Endodermal cell (in vitro differentiated cells): ENCODE data around the gene NUF2. TPM values are rescaled to one million over a fixed set of nuclear protein-coding genes. Genes with fewer than 3 reads are reported as not detected.

ENCODE experiments used
- DNase-seq: peaks from one replicate; pipeline ENCODE4 v3.0.0-alpha.2; 2017
- H3K27ac ChIP-seq: 2 replicates; pipeline ENCODE4 v1.5.1; 2013; ENCODE audit warnings: mild to moderate bottlenecking, low read depth, low read length, moderate library complexity
- H3K27me3 ChIP-seq: 2 replicates; pipeline ENCODE4 v1.6.1; 2013; ENCODE audit warnings: mild to moderate bottlenecking, low read length, moderate library complexity; ENCODE audit not compliant: insufficient read depth, control insufficient read depth, poor library complexity, severe bottlenecking
- H3K36me3 ChIP-seq: 2 replicates; pipeline ENCODE4 v1.7.0; 2013; ENCODE audit warnings: mild to moderate bottlenecking, low read length, moderate library complexity; ENCODE audit not compliant: control insufficient read depth, insufficient read depth
- H3K4me1 ChIP-seq: one replicate; pipeline ENCODE4 v1.7.0; 2013; ENCODE audit warnings: low read length; ENCODE audit not compliant: control insufficient read depth, insufficient read depth
- H3K4me3 ChIP-seq: 2 replicates; pipeline ENCODE4 v1.5.1; 2013; ENCODE audit warnings: mild to moderate bottlenecking, low read length, moderate library complexity
- H3K9ac ChIP-seq: 2 replicates; pipeline ENCODE4 v1.6.1; 2013; ENCODE audit warnings: mild to moderate bottlenecking, low read length, moderate library complexity; ENCODE audit not compliant: poor library complexity, severe bottlenecking; ENCODE audit errors: extremely low read depth
- H3K9me3 ChIP-seq: 2 replicates; pipeline ENCODE4 v1.6.1; 2013; ENCODE audit warnings: mild to moderate bottlenecking, low read length, moderate library complexity; ENCODE audit not compliant: control insufficient read depth
- H3K27ac Mint-ChIP-seq: 2 replicates; pipeline ENCODE4 v1.8.0; 2020; ENCODE audit warnings: mixed read lengths
- H3K27me3 Mint-ChIP-seq: 2 replicates; pipeline ENCODE4 v1.8.0; 2021; ENCODE audit warnings: mild to moderate bottlenecking, mixed read lengths; ENCODE audit not compliant: insufficient read depth
- H3K36me3 Mint-ChIP-seq: 2 replicates; pipeline ENCODE4 v1.8.0; 2020; ENCODE audit warnings: low read depth, mixed read lengths
- H3K4me1 Mint-ChIP-seq: 2 replicates; pipeline ENCODE4 v1.8.0; 2020; ENCODE audit warnings: mixed read lengths
- H3K4me3 Mint-ChIP-seq: 2 replicates; pipeline ENCODE4 v1.8.0; 2020; ENCODE audit warnings: mild to moderate bottlenecking, moderate library complexity, mixed read lengths
- H3K9me3 Mint-ChIP-seq: 2 replicates; pipeline ENCODE4 v1.8.0; 2020; ENCODE audit warnings: mild to moderate bottlenecking, mixed read lengths
- CTCF ChIP-seq: fragments of 200-600 bp; sonication (generic); conservative IDR thresholded peaks from 2 replicates; pipeline ENCODE4 v1.5.0; 2021; ENCODE audit warnings: antibody characterized with exemption, mild to moderate bottlenecking
- WGBS, 2 experiments: methylation state at CpG; one replicate each; pipeline versions ENCODE4 v1.1.5 to v1.1.7; 2013; ENCODE audit warnings: missing lambda C conversion rate in 2 of 2, mixed read lengths in 1 of 2; ENCODE audit not compliant: insufficient coverage in 1 of 2, insufficient read length in 1 of 2; 5-methylcytosine and 5-hydroxymethylcytosine counted together
- total RNA-seq, 2 donors: library from RNA; stranded (reverse); fragmentation: NEBNext Ultra II Directional in 1 of 2; extraction: Animal tissue kit (Norgen Biotek cat#: 25700) in 1 of 2; gene quantifications; 2 replicates in 1 of 2; 3 replicates in 1 of 2; pipeline ENCODE4 v1.2.1, GENCODE V29; 2021

The NUF2 gene
- total RNA-seq, 2 donors from 2014 or later: 28.8 to 35.8 TPM

GRCh38 chr1:163381487-163382184 lies 59.9 kb downstream of the NUF2 start:
- H3K36me3 Mint-ChIP-seq: no peaks in the 10 kb centered on the region
- H3K27ac Mint-ChIP-seq: no peak overlapping the region
- Histone ChIP-seq H3K36me3 (no peaks in the 10 kb centered on the region), H3K27ac (no peak overlapping the region), H3K9me3 (no peaks in the 10 kb centered on the region), H3K9ac (no peak overlapping the region), H3K27me3 (no peaks in the 10 kb centered on the region), H3K4me1 (no peaks in the 10 kb centered on the region), H3K4me3 (no peak overlapping the region)
- H3K4me1 Mint-ChIP-seq: no peaks in the 10 kb centered on the region
- H3K4me3 Mint-ChIP-seq: no peak overlapping the region
- TF ChIP-seq CTCF: no peak
- H3K27me3 Mint-ChIP-seq: no peaks in the 10 kb centered on the region
- DNase-seq: no peak
- WGBS, 2 experiments: 62 to 100% methylated on average over 1 to 2 of the region's 2 CpGs
- no peaks in the 10 kb centered on the region for H3K9me3 Mint-ChIP-seq

DNA sequence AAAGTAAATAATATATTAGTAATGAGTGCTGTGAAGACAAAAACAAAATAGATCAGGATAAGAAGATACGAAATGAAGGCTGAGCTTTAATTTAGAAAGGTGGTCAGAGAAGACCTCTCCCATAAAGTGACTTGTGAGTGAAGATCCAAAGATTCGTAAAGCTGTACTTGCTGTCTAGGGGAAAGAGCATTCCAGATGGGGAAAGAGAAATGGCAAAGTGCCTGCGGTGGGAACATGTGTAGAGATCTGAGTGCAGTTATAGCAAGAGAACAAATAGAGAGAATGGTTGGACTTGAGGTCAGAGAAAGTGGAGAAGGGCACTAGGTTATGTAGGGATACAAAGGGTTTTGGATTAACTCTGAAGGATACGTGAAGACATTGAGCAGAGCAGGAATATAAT lies 60.6 kb downstream of the NUF2 start:
- H3K36me3 ChIP-seq: no peaks in the 10 kb centered on the region
- H3K9me3 Mint-ChIP-seq: no peaks in the 10 kb centered on the region

DNA sequence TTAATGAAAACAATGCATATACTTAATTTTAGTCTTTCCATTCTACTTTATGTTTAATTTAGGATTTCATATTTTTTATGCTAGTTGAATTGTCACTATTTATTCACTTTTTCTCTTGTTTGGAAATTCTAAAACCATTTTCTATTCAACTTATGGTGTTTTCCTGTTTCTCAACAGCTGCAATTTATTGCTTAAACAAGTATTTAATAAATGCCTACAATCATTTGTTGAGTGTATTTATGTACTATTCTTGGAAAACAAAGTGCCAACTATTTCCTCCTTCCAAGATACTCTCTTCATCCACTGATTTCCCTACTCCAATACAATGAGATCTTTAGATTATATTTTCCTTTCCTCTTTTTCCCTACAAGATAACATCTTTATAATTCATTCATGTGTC lies 65.4 kb downstream of the NUF2 start:
- no peak for TF ChIP-seq CTCF

More for the DNA sequence above, 60.6 kb downstream of the NUF2 start:
- H3K27ac ChIP-seq: no peak overlapping the region
- H3K27ac Mint-ChIP-seq: no peak overlapping the region
- no peaks in the 10 kb centered on the region for H3K27me3 Mint-ChIP-seq
- H3K36me3 Mint-ChIP-seq: no peaks in the 10 kb centered on the region
- no peak overlapping the region for H3K9ac ChIP-seq
- DNase-seq: no peak
- no peaks in the 10 kb centered on the region for H3K4me1 ChIP-seq
- no peak for TF ChIP-seq CTCF
- H3K4me3 ChIP-seq: no peak overlapping the region
- no peaks in the 10 kb centered on the region for H3K4me1 Mint-ChIP-seq
- H3K9me3 ChIP-seq: no peaks in the 10 kb centered on the region
- H3K27me3 ChIP-seq: no peaks in the 10 kb centered on the region
- no peak overlapping the region for H3K4me3 Mint-ChIP-seq
- 90 to 97% methylated on average over 4 of the region's 4 CpGs for WGBS, 2 experiments

More for the DNA sequence above, 65.4 kb downstream of the NUF2 start:
- H3K27ac ChIP-seq: no peak overlapping the region
- H3K9me3 ChIP-seq: no peaks in the 10 kb centered on the region
- no peaks in the 10 kb centered on the region for H3K9me3 Mint-ChIP-seq
- no peak overlapping the region for H3K27ac Mint-ChIP-seq
- H3K27me3 Mint-ChIP-seq: peaks cover 2% of the 10 kb centered on the region
- no peak overlapping the region for H3K4me3 ChIP-seq
- H3K36me3 Mint-ChIP-seq: no peaks in the 10 kb centered on the region
- H3K4me1 ChIP-seq: no peaks in the 10 kb centered on the region
- H3K4me1 Mint-ChIP-seq: no peaks in the 10 kb centered on the region
- H3K27me3 ChIP-seq: no peaks in the 10 kb centered on the region
- no peak overlapping the region for H3K9ac ChIP-seq
- DNase-seq: no peak
- no peaks in the 10 kb centered on the region for H3K36me3 ChIP-seq
- no peak overlapping the region for H3K4me3 Mint-ChIP-seq
